ENCODE results near the gene PPIL1.

PPIL1 gene

DNA sequence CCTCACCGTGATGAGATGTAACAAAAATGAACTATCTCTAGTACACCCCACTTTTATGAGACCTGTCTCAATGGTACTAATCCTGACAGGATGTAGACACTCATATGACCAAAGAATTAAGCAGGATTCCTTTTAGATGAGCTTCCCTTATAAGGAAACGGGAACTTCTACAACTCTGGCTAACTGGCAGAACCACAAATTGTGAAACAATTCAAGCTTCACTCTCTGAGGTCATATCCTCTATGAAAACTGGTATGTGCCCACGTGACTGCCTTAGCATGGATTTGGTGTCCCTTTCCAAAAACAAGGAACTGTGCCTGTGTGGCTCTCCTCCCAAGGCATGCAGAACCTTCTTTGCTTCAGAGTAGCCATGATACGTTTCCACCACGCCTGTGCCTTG is 21.3 kb downstream of the PPIL1 start:
- peak in 1 of 2 donors; percentile 47 for DNase-seq

- no peak for DNase-seq
These were observed 22.0 kb downstream of the PPIL1 start for GRCh38 chr6:36852481-36853147.

DNA sequence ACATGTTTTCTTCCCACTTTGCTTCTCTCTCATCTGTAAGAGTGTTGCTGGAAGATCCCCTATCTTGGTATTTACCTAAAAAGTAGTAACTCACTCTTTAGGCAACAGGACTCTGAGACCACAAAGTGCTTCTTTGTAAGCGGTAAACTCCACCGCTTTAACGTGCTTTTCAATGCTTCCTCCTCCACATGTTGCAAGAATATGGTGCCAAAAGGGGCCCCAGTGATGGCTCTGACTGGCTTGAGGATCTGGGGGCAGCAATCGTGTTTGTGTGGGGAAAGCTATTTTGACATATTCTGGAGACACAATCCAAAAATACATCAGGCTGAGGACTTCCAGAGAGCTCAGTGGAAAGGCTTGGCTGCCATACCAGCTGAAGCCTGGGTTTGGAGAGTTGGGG is 23.0 kb downstream of the PPIL1 start:
- DNase-seq: no peak

GRCh38 chr6:36851149-36851614 is 23.4 kb downstream of the PPIL1 start:
- peak in 1 of 2 donors; percentile 54 for DNase-seq

DNA sequence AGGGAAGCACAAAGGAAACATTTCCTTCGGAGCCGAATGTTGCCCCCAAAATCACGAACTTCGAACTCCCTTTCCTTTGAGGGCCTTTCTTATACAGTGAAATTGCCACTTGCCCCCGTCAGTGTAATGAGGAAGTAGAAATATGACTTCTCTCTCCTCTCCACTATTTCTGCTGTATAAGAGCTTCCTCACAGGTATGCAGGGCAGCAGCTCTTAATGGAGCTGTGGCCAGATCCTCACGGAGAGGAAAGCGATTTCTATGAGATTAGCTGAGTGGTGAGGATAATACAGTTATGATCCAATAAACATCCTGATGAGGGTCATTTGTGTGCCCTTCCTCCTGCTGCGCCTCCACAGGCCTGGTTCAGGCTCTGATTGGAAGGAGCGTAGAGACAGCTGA is 24.6 kb downstream of the PPIL1 start:
- DNase-seq: no peak

DNA sequence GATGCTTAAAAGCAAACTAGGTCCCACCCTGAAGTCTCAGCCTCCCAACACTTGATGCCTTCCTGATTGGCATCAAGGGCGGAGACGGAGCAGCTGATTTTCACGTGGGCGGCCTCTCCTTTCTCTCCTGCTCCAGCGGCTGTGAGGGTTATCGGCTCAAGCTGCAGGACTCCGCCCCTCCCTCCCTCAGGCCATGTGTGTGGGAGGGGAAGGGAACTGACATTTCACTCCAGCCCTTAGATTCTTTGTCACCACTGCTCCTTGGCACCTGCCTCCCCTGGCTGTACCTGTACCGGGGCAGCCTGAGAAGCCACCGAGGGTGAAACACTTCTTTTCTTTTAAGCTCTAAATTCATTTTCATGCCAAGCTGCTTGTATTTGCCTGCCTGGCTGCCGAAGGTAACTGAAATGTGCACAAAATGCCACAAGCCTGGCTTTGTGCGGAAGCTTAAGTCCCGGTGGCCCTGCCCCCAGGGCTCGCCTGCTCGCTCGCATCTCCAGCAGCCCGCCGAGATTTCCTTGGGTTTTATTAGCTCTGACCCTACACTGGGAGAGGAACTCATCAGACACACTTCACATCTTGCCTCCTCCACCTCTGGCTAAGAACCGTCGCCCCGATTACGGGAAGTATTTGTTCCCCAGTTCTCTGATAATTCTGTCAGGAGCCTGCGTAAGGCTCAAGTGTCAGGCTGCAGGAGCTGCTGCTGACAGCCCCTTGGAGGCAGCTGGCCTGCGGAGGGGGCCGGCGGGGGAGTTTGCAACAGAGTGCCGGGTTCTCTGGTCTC is 25.8 kb downstream of the PPIL1 start:
- no peak for DNase-seq

DNA sequence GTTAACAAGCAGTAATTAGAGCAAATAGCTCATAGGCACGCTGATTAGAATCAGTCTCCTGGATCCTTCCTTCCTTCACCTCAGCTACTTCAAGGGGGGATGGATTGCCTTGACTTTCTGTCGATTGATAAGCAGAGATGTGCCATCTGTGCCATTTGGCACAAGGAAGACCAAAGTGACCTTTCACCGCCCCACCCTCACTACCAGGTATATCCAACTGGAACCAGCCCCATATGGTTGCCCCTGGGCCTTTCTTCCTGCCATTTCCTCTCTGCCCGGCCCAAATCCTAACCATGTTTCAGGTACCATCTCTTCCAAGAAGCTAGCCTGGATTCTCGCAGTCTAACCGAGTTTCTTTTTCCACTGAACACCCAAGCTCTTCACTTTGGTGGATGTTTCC is 26.6 kb downstream of the PPIL1 start:
- DNase-seq: no peak

GRCh38 chr6:36847152-36847551 is 27.5 kb downstream of the PPIL1 start:
- no peak for DNase-seq

DNA sequence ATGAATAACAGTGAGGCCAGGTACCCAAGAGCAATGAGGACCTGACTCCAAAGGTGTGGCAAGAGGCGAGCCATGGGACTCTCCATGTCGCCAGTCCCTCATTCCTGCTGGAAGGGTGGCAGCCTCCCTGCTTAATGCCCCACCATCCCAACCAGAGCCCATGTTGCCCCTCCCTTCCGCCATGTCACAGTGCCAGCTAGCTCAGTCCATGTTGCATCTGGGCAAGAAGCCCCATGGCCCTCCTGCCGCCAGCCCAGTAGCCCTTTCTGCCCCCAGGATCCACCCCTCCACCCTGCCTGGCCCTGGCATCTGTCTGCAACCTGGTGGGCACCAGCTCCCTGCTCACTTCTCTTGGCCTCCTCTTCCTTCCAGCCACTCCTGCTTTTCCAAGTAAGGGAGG is 29.4 kb downstream of the PPIL1 start:
- DNase-seq: no peak

DNA sequence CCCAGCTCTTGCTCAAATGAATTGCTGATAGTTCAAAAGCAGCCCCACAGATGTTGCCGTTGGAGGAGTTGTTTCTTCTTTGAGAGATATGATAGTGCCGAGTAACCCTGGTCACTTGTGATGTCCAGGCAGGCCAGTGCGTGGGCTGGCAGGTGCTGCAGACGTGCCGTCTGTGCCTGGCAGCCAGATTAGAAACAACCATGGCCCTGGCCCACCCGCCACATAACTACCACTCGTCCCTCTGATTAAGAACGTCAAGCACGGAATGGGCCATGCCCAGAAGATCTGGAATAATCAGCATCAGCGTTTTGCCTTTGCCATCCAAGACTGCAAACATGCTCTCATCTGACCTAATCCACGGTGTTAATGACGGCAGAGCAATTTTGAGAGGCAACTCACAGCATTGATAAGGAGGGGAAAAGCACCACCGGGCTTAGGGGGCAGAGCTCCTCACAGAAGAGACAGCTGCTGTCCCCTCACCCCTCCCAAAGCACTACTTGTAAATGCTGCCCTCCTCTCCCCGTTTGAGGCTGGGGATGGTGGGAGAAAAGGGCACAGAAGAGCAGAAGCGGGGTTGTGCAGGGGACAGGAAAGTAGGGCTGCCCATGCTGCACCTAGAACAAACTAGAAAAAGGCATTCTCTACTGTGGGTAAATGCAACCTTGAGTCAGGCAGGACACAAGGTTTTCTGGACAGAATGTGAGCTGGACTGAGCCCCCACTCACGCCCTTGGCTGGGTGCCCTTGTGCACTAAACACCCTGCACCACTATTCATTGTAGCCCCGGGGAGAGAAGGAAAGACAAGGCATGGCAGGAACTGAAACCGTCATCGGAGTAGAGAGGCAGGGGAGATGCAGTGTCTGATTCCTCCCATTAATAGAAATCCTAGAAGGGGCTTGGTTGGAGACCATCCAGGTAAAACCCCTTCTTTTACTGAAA is 30.1 kb downstream of the PPIL1 start:
- no peak for DNase-seq

- DNase-seq: no peak
These were observed 31.4 kb downstream of the PPIL1 start for GRCh38 chr6:36843170-36843569.

DNA sequence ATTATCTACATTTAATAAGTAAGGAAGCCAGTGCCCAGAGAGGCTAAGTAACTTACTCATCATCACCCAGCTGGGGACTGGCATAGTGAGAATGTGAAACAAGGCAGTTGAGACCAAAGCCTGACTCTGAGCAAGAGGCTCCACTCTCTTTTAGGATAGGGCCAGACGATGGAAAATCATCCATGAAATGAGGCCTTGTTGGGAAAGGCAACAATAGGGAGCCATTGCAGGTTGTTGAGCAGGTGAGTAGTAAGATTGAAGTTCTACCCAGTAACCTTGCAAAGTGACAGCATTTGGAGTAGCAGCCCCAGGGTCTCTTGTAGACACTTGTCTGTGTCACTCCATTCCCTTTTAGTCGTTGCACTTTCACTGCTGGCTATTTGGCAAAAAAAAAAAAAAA is 32.8 kb downstream of the PPIL1 start:
- DNase-seq: no peak

DNA sequence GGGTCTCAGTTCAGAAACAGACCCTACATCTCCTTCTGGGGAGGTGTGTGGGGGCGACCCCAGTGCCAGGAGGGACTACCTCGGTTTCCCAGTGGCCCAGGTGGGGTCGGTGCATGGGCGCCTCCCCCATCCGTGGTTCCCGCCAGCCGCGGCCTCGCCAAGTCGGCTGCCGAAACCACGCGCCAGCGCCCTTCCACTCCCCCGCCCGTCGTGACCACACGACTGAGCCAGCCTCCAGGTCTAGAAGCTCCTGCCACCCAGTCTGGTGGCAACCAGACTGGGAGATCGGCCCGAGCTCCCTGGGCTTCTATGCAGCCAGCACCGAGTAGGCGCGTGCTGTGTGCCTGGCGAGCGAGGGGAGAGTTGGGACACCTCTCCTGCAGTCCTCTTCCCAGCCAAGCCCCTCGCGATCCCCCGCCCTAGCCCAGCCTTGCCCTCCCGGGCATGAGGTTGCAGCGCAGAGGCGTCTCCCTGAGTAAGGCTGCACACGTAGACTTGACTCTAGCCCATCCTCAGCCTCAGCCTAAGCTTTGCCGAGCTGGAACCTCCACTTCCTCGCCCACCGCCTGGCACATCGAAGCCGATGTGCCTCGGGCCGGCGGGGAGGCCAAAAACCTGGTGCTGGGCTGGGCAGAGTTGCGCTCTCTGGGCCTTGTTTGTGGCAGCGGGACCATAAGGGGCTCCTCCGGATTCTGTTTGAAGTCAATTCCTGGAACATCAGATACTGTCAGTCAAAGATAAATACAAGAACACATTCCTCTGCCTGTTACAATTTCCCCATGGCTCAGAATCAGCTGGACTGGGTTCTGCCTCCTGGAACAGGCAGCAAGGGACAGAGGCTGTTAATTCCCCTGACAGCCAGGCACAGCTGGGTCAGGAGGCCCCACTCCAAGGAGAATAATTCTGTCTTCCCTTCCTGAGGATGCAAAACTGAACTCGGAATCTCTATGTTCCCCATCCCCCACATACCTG is 33.9 kb downstream of the PPIL1 start:
- peak; percentile 20 to 28 for DNase-seq

DNA sequence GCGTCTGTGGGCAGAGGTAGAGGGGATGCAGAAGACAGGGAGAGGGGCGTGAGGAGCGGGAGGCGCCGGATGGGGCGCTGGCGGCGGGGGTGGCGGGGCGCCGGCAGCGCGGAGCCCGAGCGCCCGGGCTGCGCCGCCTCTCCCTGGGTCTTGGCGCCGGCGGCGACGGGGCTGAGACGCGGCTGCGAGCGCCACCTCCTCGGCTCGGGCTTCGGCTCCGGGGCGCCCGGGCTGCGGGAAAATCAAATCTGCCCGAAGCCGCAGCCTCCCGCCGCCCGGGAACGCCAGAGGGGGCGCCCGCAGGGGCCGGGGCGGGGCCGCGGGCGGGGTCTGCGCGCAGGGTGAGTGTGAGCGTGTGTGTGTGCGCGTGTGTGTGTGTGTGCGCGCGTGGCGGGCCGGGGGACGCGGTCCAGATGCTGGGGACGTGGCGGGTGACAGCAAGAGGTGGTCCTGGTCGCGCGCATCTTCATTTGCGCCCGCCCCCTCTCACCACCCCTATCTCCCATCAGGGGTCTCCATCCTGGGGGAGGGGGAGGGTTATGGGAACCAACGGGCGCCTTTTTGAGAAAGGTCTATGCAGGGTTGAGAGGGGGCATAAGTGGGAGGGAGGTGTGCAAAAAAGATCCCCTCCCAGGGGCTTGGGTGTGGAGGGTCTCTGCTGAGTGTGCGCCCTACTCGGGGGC is 34.7 kb downstream of the PPIL1 start:
- DNase-seq: peak; percentile 32 to 54

GRCh38 chr6:36838896-36839748 is 35.5 kb downstream of the PPIL1 start, which contains the start of gene CPNE5:
Gene CPNE5 (minus strand): TSS chr6:36839444. CDS start chr6:36839377, 67 bp downstream.
- DNase-seq: no peak

GRCh38 chr6:36837686-36838085 is 36.9 kb downstream of the PPIL1 start:
- DNase-seq: no peak

- no peak for DNase-seq
These were observed 37.6 kb downstream of the PPIL1 start for GRCh38 chr6:36837022-36837339.

GRCh38 chr6:36836111-36837021 is 38.2 kb downstream of the PPIL1 start:
- no peak for DNase-seq

GRCh38 chr6:36834576-36835341 is 39.8 kb downstream of the PPIL1 start:
- DNase-seq: no peak
